Heart right ventricle (tissue), 16 donors: ENCODE measurements around the gene FAM168A. TPM values are rescaled to one million over a fixed set of nuclear protein-coding genes. Genes with fewer than 3 reads are reported as not detected.

Source experiments
- ATAC-seq, 8 donors: fragments of 200-7000 bp; cut with Tn5 transposase; one replicate each; pipeline ENCODE4 v1.9.1; 2020; ENCODE audit warnings: mild to moderate bottlenecking in 8 of 8, moderate library complexity in 8 of 8, moderate number of reproducible peaks in 1 of 8
- DNase-seq, 2 donors: peaks; one replicate each; pipeline ENCODE4 v3.0.0-alpha.2; 2020
- H3K27ac ChIP-seq, 10 donors: fragments of 200-600 bp; sonication (generic) in 2 of 10; one replicate each; pipeline versions ENCODE4 v1.5.0 to v1.8.0; 2020 to 2022; ENCODE audit warnings: mild to moderate bottlenecking in 3 of 10
- H3K27me3 ChIP-seq, 7 donors: fragments of 200-600 bp; one replicate each; pipeline ENCODE4 v1.8.0; 2021 to 2022; ENCODE audit warnings: mild to moderate bottlenecking in 2 of 7
- H3K36me3 ChIP-seq, 9 donors: fragments of 200-600 bp; sonication (generic) in 1 of 9; one replicate each; pipeline versions ENCODE4 v1.5.0 to v1.8.0; 2020 to 2022; ENCODE audit warnings: mild to moderate bottlenecking in 2 of 9
- H3K4me1 ChIP-seq, 9 donors: fragments of 200-600 bp; sonication (generic) in 1 of 9; one replicate each; pipeline versions ENCODE4 v1.5.0 to v1.8.0; 2020 to 2022; ENCODE audit warnings: mild to moderate bottlenecking in 4 of 9
- H3K4me3 ChIP-seq, 10 donors: fragments of 200-600 bp; sonication (generic) in 2 of 10; one replicate each; pipeline versions ENCODE4 v1.5.0 to v1.8.0; 2020 to 2022; ENCODE audit warnings: mild to moderate bottlenecking in 7 of 10, moderate library complexity in 2 of 10
- H3K9me3 ChIP-seq, 11 donors: fragments of 200-600 bp in 10 of 11; sonication (generic) in 2 of 11; one replicate each; pipeline versions ENCODE4 v1.5.0 to v1.8.0; 2013 to 2022; ENCODE audit warnings: mild to moderate bottlenecking in 2 of 11, control low read depth in 1 of 11, moderate library complexity in 1 of 11
- WGBS, 2 donors: extraction: QIAGEN DNeasy Blood & Tissue Kit; methylation state at CpG; one replicate each; pipeline ENCODE4 v1.1.7; 2013; ENCODE audit warnings: inconsistent platforms in 1 of 2; 5-methylcytosine and 5-hydroxymethylcytosine counted together
- intact Hi-C, 10 donors: fragments of 100-400 bp; cut with DNase I; formaldehyde crosslinking; loops; one replicate each; pipeline versions ENCODE4 v1.11.1 to v1.14.2; 2022
- polyA plus RNA-seq, 2 donors: library from polyadenylated mRNA; stranded (reverse); fragments of 200-250 nt; gene quantifications; one replicate each; pipeline ENCODE4 v1.2.3, GENCODE V29; 2013
- total RNA-seq, 10 donors: library from RNA; stranded (reverse); fragmentation: NEBNext Ultra II Directional in 3 of 10; extraction: Animal tissue kit (Norgen Biotek cat#: 25700) in 3 of 10; gene quantifications; one replicate each; pipeline versions ENCODE4 v1.2.1 to v1.2.4, GENCODE V29; 2021 to 2023
- TF ChIP-seq, protein P1 (sequence below), 9 donors: fragments of 200-600 bp; sonication (generic) in 2 of 9; IDR thresholded peaks; one replicate each; pipeline versions ENCODE4 v1.5.0 to v1.8.0; 2021 to 2022; ENCODE audit warnings: antibody characterized with exemption in 9 of 9, mild to moderate bottlenecking in 5 of 9, moderate library complexity in 1 of 9
- donor health status: Arrhythmogenic right ventricular cardiomyopathy.
- donor health status: ischemic (EF 13 %, LVEDD 7.1; RV severe dilation, severe dysfunction).
- donor health status: healthy with polysubstance abuse.
- donor health status: DM: no; HTN: yes; CAD: no.
- donor health status: DM: no; HTN: no; CAD: no.
- donor health status: ischemic (EF 25% LVEDD 6.9; RV normal size, moderate dysfunction).
- donor health status: ischemic (EF 25% LVEDD 5.7; RV mildly dilated, moderate dysfunction).
- donor health status: healthy.
- donor health status: DM: yes; HTN: yes; CAD: no.
- donor health status: Ischemic cardiomyopathy.
- donor health status: ischemic (EF 35%, LVEDD 5.7; RV mildly dilated, moderate dysfunction).
- donor health status: nonischemic (EF 11% LVEDD 7.7; RV severe dilation, severe dysfunction).
- donor health status: DM: yes; HTN: yes; CAD: no.
- donor health status: PGD.
- donor health status: ischemic (EF 29% LVEDD 5.4; RV normal size, mild dysfunction).
- donor health status: nonischemic (EF 23%, LVEDD 6.1; RV moderate dilation, normal function).

FAM168A gene
- total and polyA plus RNA-seq, 12 donors: 7.9 to 37.1 (median 31.8) TPM

GRCh38 chr11:73645121-73645969 is 47.4 kb upstream of the FAM168A start:
- DNase-seq (no peak), ATAC-seq (no peak)
- Histone ChIP-seq H3K9me3 (no peaks in the 10 kb centered on the region), H3K4me1 (peaks cover 0 to 32% (median 12%) of the 10 kb centered on the region in 9 donors), H3K4me3 (peak overlapping the region in 5 of 10 donors; percentile 4 to 21 (median 12)), H3K27me3 (peaks cover 0 to 15% (median 3%) of the 10 kb centered on the region in 7 donors), H3K36me3 (no peaks in the 10 kb centered on the region), H3K27ac (no peak overlapping the region)
- TF ChIP-seq, protein P1, sequence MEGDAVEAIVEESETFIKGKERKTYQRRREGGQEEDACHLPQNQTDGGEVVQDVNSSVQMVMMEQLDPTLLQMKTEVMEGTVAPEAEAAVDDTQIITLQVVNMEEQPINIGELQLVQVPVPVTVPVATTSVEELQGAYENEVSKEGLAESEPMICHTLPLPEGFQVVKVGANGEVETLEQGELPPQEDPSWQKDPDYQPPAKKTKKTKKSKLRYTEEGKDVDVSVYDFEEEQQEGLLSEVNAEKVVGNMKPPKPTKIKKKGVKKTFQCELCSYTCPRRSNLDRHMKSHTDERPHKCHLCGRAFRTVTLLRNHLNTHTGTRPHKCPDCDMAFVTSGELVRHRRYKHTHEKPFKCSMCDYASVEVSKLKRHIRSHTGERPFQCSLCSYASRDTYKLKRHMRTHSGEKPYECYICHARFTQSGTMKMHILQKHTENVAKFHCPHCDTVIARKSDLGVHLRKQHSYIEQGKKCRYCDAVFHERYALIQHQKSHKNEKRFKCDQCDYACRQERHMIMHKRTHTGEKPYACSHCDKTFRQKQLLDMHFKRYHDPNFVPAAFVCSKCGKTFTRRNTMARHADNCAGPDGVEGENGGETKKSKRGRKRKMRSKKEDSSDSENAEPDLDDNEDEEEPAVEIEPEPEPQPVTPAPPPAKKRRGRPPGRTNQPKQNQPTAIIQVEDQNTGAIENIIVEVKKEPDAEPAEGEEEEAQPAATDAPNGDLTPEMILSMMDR (IDR thresholded peaks at IDR 0.05): no peak
- intact Hi-C loops: no loop called here
- WGBS, 2 donors: 44 to 50% methylated on average over 16 of the region's 16 CpGs

GRCh38 chr11:73641668-73642067 is 43.8 kb upstream of the FAM168A start:
- Histone ChIP-seq H3K4me3 (no peak overlapping the region), H3K36me3 (no peaks in the 10 kb centered on the region), H3K27me3 (peaks cover 0 to 15% (median 3%) of the 10 kb centered on the region in 7 donors), H3K9me3 (no peaks in the 10 kb centered on the region), H3K4me1 (peaks cover 0 to 20% (median 7%) of the 10 kb centered on the region in 9 donors), H3K27ac (no peak overlapping the region)
- DNase-seq (no peak), ATAC-seq (no peak)
- TF ChIP-seq, protein P1 (IDR thresholded peaks at IDR 0.05): no peak
- intact Hi-C loops: no loop called here

- TF ChIP-seq, protein P1 (IDR thresholded peaks at IDR 0.05): no peak
- peaks cover 0 to 15% (median 2%) of the 10 kb centered on the region in 7 donors for H3K27me3 ChIP-seq
- no peak for ATAC-seq
- DNase-seq: no peak
- no peak overlapping the region for H3K27ac ChIP-seq
- no peak overlapping the region for H3K4me3 ChIP-seq
- H3K4me1 ChIP-seq: peaks cover 0 to 13% (median 2%) of the 10 kb centered on the region in 9 donors
- no peaks in the 10 kb centered on the region for H3K36me3 ChIP-seq
- no peaks in the 10 kb centered on the region for H3K9me3 ChIP-seq
- WGBS, 2 donors: 31 to 40% methylated on average over 2 of the region's 2 CpGs
- intact Hi-C loops: no loop called here
Measured at GRCh38 chr11:73640592-73640991, 42.7 kb upstream of the FAM168A start.

GRCh38 chr11:73637012-73637411 is 39.1 kb upstream of the FAM168A start:
- Histone ChIP-seq H3K9me3 (peaks cover 0 to 6% (median 0%) of the 10 kb centered on the region in 11 donors), H3K27me3 (no peaks in the 10 kb centered on the region), H3K4me1 (peaks cover 0 to 6% (median 0%) of the 10 kb centered on the region in 9 donors), H3K27ac (no peak overlapping the region), H3K4me3 (no peak overlapping the region), H3K36me3 (no peaks in the 10 kb centered on the region)
- intact Hi-C loops: loop anchor here in 1 of 10 donors (10.0 kb wide), 1 partner anchor 162 kb away; no protein-coding TSS in a partner anchor
- DNase-seq (no peak), ATAC-seq (no peak)
- TF ChIP-seq, protein P1 (IDR thresholded peaks at IDR 0.05): no peak
- WGBS, 2 donors: 84 to 95% methylated on average over 1 of the region's 1 CpG
